CD8-positive, alpha-beta memory T cell (primary cell): ENCODE measurements around the gene PPP2R2B. TPM values are rescaled to one million over a fixed set of nuclear protein-coding genes. Genes with fewer than 3 reads are reported as not detected.

Experiments used
- CTCF ChIA-PET: fragments of 350-600 bp; sonication (Branson Sonifier 250); formaldehyde crosslinking; loops from one replicate; lab custom pipeline; 2021; ENCODE audit warnings: antibody characterized with exemption; lab: Charles Lee
- POLR2A ChIA-PET: fragments of 350-600 bp; sonication (Branson Sonifier 250); formaldehyde crosslinking; loops from one replicate; lab custom pipeline; 2021; ENCODE audit warnings: antibody characterized with exemption; lab: Charles Lee
- DNase-seq, 5 donors: peaks; one replicate each; pipeline versions ENCODE4 v3.0.0 to v3.0.0-alpha.2; 2020 to 2022; ENCODE audit warnings: mixed read lengths in 1 of 5
- H3K27ac ChIP-seq: one replicate; pipeline ENCODE4 v1.7.0; 2013; ENCODE audit warnings: low read depth, mild to moderate bottlenecking, low read length, moderate library complexity
- H3K27me3 ChIP-seq: 2 replicates; pipeline ENCODE4 v1.7.0; 2013; ENCODE audit warnings: low read length, mild to moderate bottlenecking; ENCODE audit not compliant: insufficient read depth, poor library complexity, severe bottlenecking
- H3K36me3 ChIP-seq: 2 replicates; pipeline ENCODE4 v1.7.0; 2013; ENCODE audit warnings: mild to moderate bottlenecking, low read length, moderate library complexity; ENCODE audit not compliant: insufficient read depth
- H3K4me1 ChIP-seq: 2 replicates; pipeline ENCODE4 v1.7.0; 2013; ENCODE audit warnings: mild to moderate bottlenecking, low read length, moderate library complexity; ENCODE audit not compliant: insufficient read depth
- H3K4me3 ChIP-seq: 2 replicates; pipeline ENCODE4 v1.7.0; 2013; ENCODE audit warnings: mild to moderate bottlenecking, low read length
- H3K9me3 ChIP-seq: 2 replicates; pipeline ENCODE4 v1.7.0; 2013; ENCODE audit warnings: mild to moderate bottlenecking, low read length
- H3K27ac Mint-ChIP-seq, 8 donors: one replicate each; pipeline ENCODE4 v1.8.0; 2020 to 2021; ENCODE audit warnings: mixed read lengths in 8 of 8, mild to moderate bottlenecking in 6 of 8, inconsistent platforms in 3 of 8, moderate library complexity in 3 of 8
- H3K27me3 Mint-ChIP-seq, 2 donors: one replicate each; pipeline ENCODE4 v1.8.0; 2020 to 2021; ENCODE audit warnings: mixed read lengths in 2 of 2, mild to moderate bottlenecking in 1 of 2, moderate library complexity in 1 of 2
- H3K36me3 Mint-ChIP-seq, 3 donors: one replicate each; pipeline ENCODE4 v1.8.0; 2020 to 2021; ENCODE audit warnings: mixed read lengths in 3 of 3, inconsistent platforms in 1 of 3, mild to moderate bottlenecking in 1 of 3
- H3K4me1 Mint-ChIP-seq, 3 donors: one replicate each; pipeline ENCODE4 v1.8.0; 2020 to 2021; ENCODE audit warnings: mixed read lengths in 3 of 3, inconsistent platforms in 1 of 3, mild to moderate bottlenecking in 1 of 3
- H3K4me3 Mint-ChIP-seq, 7 donors: one replicate each; pipeline ENCODE4 v1.8.0; 2020 to 2021; ENCODE audit warnings: mixed read lengths in 7 of 7, mild to moderate bottlenecking in 6 of 7, moderate library complexity in 4 of 7, inconsistent platforms in 2 of 7
- H3K9me3 Mint-ChIP-seq, 5 donors: one replicate each; pipeline ENCODE4 v1.8.0; 2020 to 2022; ENCODE audit warnings: mixed read lengths in 5 of 5, mild to moderate bottlenecking in 3 of 5, moderate library complexity in 2 of 5, inconsistent platforms in 1 of 5
- polyA plus RNA-seq: library from polyadenylated mRNA; unstranded; fragments of 300-500 nt; fragmentation: Illumina TruSeq; gene quantifications from one replicate; pipeline ENCODE4 v1.2.3, GENCODE V29; 2021
- total RNA-seq, 2 experiments: library from RNA; stranded (reverse); gene quantifications; one replicate each; pipeline ENCODE4 v1.2.3, GENCODE V29; 2021

Gene PPP2R2B
- total and polyA plus RNA-seq, 3 experiments from 2014 or later: 2.3 to 29.7 (median 4.2) TPM

GRCh38 chr5:146817973-146818372 is 60.6 kb downstream of the PPP2R2B start:
- H3K4me1 ChIP-seq: no peaks in the 10 kb centered on the region
- H3K36me3 ChIP-seq: no peaks in the 10 kb centered on the region
- ChIA-PET POLR2A (no interaction called here), CTCF (no interaction called here)
- H3K27ac ChIP-seq: no peak overlapping the region
- Mint-ChIP-seq H3K36me3 (peaks cover 0 to 5% (median 3%) of the 10 kb centered on the region in 3 donors), H3K27ac (peak overlapping the region in 2 of 8 donors; percentile 9 to 59), H3K27me3 (no peaks in the 10 kb centered on the region), H3K4me3 (peak overlapping the region in 1 of 7 donors; percentile 3), H3K4me1 (peaks cover 31 to 40% (median 33%) of the 10 kb centered on the region in 3 donors), H3K9me3 (no peaks in the 10 kb centered on the region)
- H3K9me3 ChIP-seq: no peaks in the 10 kb centered on the region
- no peaks in the 10 kb centered on the region for H3K27me3 ChIP-seq
- no peak for DNase-seq
- no peak overlapping the region for H3K4me3 ChIP-seq

GRCh38 chr5:146816775-146817387 is 61.7 kb downstream of the PPP2R2B start:
- Mint-ChIP-seq H3K27ac (peak overlapping the region in 2 of 8 donors; percentile 48 to 52), H3K36me3 (peaks cover 0 to 5% (median 3%) of the 10 kb centered on the region in 3 donors), H3K4me3 (no peak overlapping the region), H3K9me3 (no peaks in the 10 kb centered on the region), H3K27me3 (no peaks in the 10 kb centered on the region), H3K4me1 (peaks cover 31 to 36% (median 33%) of the 10 kb centered on the region in 3 donors)
- POLR2A ChIA-PET: no interaction called here
- no peaks in the 10 kb centered on the region for H3K4me1 ChIP-seq
- H3K36me3 ChIP-seq: no peaks in the 10 kb centered on the region
- H3K27ac ChIP-seq: no peak overlapping the region
- CTCF ChIA-PET: no interaction called here
- no peaks in the 10 kb centered on the region for H3K27me3 ChIP-seq
- H3K4me3 ChIP-seq: no peak overlapping the region
- DNase-seq: no peak
- H3K9me3 ChIP-seq: no peaks in the 10 kb centered on the region

GRCh38 chr5:146815411-146815810 is 63.1 kb downstream of the PPP2R2B start:
- CTCF ChIA-PET: no interaction called here
- Histone ChIP-seq H3K4me1 (no peaks in the 10 kb centered on the region), H3K27ac (no peak overlapping the region)

GRCh38 chr5:146813346-146814157 is 65.0 kb downstream of the PPP2R2B start:
- no peak for DNase-seq
- no peaks in the 10 kb centered on the region for H3K9me3 ChIP-seq
- peak overlapping the region in 3 of 8 donors; percentile 32 to 42 (median 33) for H3K27ac Mint-ChIP-seq
- H3K36me3 Mint-ChIP-seq: peaks cover 8 to 14% (median 14%) of the 10 kb centered on the region in 3 donors
- no peaks in the 10 kb centered on the region for H3K27me3 Mint-ChIP-seq
- H3K4me1 Mint-ChIP-seq: peaks cover 31 to 36% (median 36%) of the 10 kb centered on the region in 3 donors
- H3K36me3 ChIP-seq: no peaks in the 10 kb centered on the region
- H3K4me1 ChIP-seq: no peaks in the 10 kb centered on the region
- H3K9me3 Mint-ChIP-seq: peaks cover 0 to 3% (median 0%) of the 10 kb centered on the region in 5 donors
- no peaks in the 10 kb centered on the region for H3K27me3 ChIP-seq
- H3K4me3 Mint-ChIP-seq: peak overlapping the region in 3 of 7 donors; percentile 28 to 46 (median 42)
- ChIA-PET POLR2A (no interaction called here), CTCF (interaction anchor here (0.8 to 1.1 kb wide), 2 partner anchors 11 to 152 kb away, joined by 3 read pairs; no protein-coding TSS in a partner anchor)
- H3K4me3 ChIP-seq: no peak overlapping the region
- H3K27ac ChIP-seq: no peak overlapping the region

More at GRCh38 chr5:146815411-146815810, 63.1 kb downstream of the PPP2R2B start:
- Histone ChIP-seq H3K27me3 (no peaks in the 10 kb centered on the region), H3K4me3 (no peak overlapping the region), H3K9me3 (no peaks in the 10 kb centered on the region), H3K36me3 (no peaks in the 10 kb centered on the region)
- POLR2A ChIA-PET: no interaction called here
- H3K27me3 Mint-ChIP-seq: no peaks in the 10 kb centered on the region
- H3K4me3 Mint-ChIP-seq: peak overlapping the region in 1 of 7 donors; percentile 3
- H3K4me1 Mint-ChIP-seq: peaks cover 31 to 36% (median 33%) of the 10 kb centered on the region in 3 donors
- H3K36me3 Mint-ChIP-seq: peaks cover 0 to 9% (median 5%) of the 10 kb centered on the region in 3 donors
- DNase-seq: no peak
- no peaks in the 10 kb centered on the region for H3K9me3 Mint-ChIP-seq
- no peak overlapping the region for H3K27ac Mint-ChIP-seq

- peak overlapping the region in 2 of 8 donors; percentile 17 for H3K27ac Mint-ChIP-seq
- peaks cover 6 to 8% (median 6%) of the 10 kb centered on the region in 3 donors for H3K36me3 Mint-ChIP-seq
- ChIA-PET CTCF (no interaction called here), POLR2A (no interaction called here)
- H3K9me3 Mint-ChIP-seq: peaks cover 0 to under 1% (median 0%) of the 10 kb centered on the region in 5 donors
- no peak overlapping the region for H3K4me3 ChIP-seq
- H3K4me1 Mint-ChIP-seq: peaks cover 8 to 43% (median 23%) of the 10 kb centered on the region in 3 donors
- no peak for DNase-seq
- no peaks in the 10 kb centered on the region for H3K36me3 ChIP-seq
- no peaks in the 10 kb centered on the region for H3K4me1 ChIP-seq
- H3K27me3 ChIP-seq: no peaks in the 10 kb centered on the region
- H3K4me3 Mint-ChIP-seq: no peak overlapping the region
- no peaks in the 10 kb centered on the region for H3K27me3 Mint-ChIP-seq
- no peak overlapping the region for H3K27ac ChIP-seq
- H3K9me3 ChIP-seq: no peaks in the 10 kb centered on the region
Observed at GRCh38 chr5:146805081-146805480, 73.5 kb downstream of the PPP2R2B start.

GRCh38 chr5:146802945-146803522 is 75.5 kb downstream of the PPP2R2B start:
- no peak overlapping the region for H3K27ac Mint-ChIP-seq
- POLR2A ChIA-PET: no interaction called here
- CTCF ChIA-PET: no interaction called here
- no peak overlapping the region for H3K4me3 ChIP-seq
- H3K4me1 Mint-ChIP-seq: peaks cover 23 to 62% (median 43%) of the 10 kb centered on the region in 3 donors
- H3K36me3 ChIP-seq: no peaks in the 10 kb centered on the region
- H3K27ac ChIP-seq: no peak overlapping the region
- no peaks in the 10 kb centered on the region for H3K9me3 Mint-ChIP-seq
- no peaks in the 10 kb centered on the region for H3K27me3 Mint-ChIP-seq
- H3K4me3 Mint-ChIP-seq: no peak overlapping the region
- no peak for DNase-seq
- no peaks in the 10 kb centered on the region for H3K4me1 ChIP-seq
- no peaks in the 10 kb centered on the region for H3K9me3 ChIP-seq
- H3K27me3 ChIP-seq: no peaks in the 10 kb centered on the region
- H3K36me3 Mint-ChIP-seq: peaks cover 0 to 4% (median 2%) of the 10 kb centered on the region in 3 donors

GRCh38 chr5:146799671-146800070 is 78.9 kb downstream of the PPP2R2B start:
- Mint-ChIP-seq H3K9me3 (no peaks in the 10 kb centered on the region), H3K4me3 (peak overlapping the region in 1 of 7 donors; percentile 16), H3K27ac (peak overlapping the region in 3 of 8 donors; percentile 25 to 75 (median 43)), H3K4me1 (peaks cover 49 to 76% (median 72%) of the 10 kb centered on the region in 3 donors), H3K27me3 (no peaks in the 10 kb centered on the region), H3K36me3 (peaks cover 0 to 3% (median 0%) of the 10 kb centered on the region in 3 donors)
- DNase-seq: no peak
- no peaks in the 10 kb centered on the region for H3K27me3 ChIP-seq
- H3K9me3 ChIP-seq: no peaks in the 10 kb centered on the region
- CTCF ChIA-PET: no interaction called here
- no peak overlapping the region for H3K4me3 ChIP-seq
- no peaks in the 10 kb centered on the region for H3K36me3 ChIP-seq
- H3K4me1 ChIP-seq: peaks cover 5% of the 10 kb centered on the region
- POLR2A ChIA-PET: no interaction called here
- H3K27ac ChIP-seq: no peak overlapping the region
